Measurements from ENCODE around the gene RBFOX2.

DNA sequence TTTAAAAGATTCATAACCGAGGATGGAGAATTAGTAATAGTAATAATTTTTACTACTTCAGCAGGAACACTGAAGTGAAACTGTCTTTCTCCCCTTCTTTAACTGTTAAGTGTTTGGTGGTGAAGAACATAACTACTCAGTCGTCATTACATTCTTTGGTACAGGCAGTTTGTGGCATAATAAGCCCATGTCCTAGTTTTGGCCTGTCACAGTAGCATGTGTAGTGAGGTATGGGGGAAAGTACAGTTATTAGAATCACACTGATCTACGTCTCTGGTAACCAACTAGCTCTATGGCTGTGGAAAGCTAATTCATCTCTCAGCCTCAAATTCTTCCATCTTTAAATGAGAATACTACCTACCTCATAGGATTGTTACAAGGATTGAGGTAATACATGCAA, 71.8 kb downstream of the RBFOX2 start:
- TF ChIP-seq, protein P1, sequence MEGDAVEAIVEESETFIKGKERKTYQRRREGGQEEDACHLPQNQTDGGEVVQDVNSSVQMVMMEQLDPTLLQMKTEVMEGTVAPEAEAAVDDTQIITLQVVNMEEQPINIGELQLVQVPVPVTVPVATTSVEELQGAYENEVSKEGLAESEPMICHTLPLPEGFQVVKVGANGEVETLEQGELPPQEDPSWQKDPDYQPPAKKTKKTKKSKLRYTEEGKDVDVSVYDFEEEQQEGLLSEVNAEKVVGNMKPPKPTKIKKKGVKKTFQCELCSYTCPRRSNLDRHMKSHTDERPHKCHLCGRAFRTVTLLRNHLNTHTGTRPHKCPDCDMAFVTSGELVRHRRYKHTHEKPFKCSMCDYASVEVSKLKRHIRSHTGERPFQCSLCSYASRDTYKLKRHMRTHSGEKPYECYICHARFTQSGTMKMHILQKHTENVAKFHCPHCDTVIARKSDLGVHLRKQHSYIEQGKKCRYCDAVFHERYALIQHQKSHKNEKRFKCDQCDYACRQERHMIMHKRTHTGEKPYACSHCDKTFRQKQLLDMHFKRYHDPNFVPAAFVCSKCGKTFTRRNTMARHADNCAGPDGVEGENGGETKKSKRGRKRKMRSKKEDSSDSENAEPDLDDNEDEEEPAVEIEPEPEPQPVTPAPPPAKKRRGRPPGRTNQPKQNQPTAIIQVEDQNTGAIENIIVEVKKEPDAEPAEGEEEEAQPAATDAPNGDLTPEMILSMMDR (IDR thresholded peaks at IDR 0.05) = no peak
- no peak for TF ChIP-seq POLR2A (IDR thresholded peaks at IDR 0.05)
